DMS53 (cell line): Measurements from ENCODE around the gene ELN.
A peak's percentile ranks its signal among the peaks of the same experiment; 100 is the strongest.

Experiments
- DNase-seq: peaks from one replicate; lab custom pipeline; 2025; lab: John Stamatoyannopoulos, UW

ELN gene

GRCh38 chr7:74064696-74065095 lies 36.7 kb downstream of the ELN start:
- no peak for DNase-seq

- DNase-seq = no peak
These were observed 38.7 kb downstream of the ELN start for GRCh38 chr7:74066626-74067025.

GRCh38 chr7:74068378-74069085 lies 40.6 kb downstream of the ELN start:
- no peak for DNase-seq

GRCh38 chr7:74069086-74069541 lies 41.1 kb downstream of the ELN start:
- no peak for DNase-seq

GRCh38 chr7:74069790-74070618 lies 42.0 kb downstream of the ELN start:
- DNase-seq = no peak

GRCh38 chr7:74070619-74070921 lies 42.6 kb downstream of the ELN start:
- no peak for DNase-seq

- no peak for DNase-seq
These were observed 43.1 kb downstream of the ELN start for GRCh38 chr7:74071121-74071520.

GRCh38 chr7:74074770-74075169 lies 46.8 kb downstream of the ELN start:
- DNase-seq = no peak

GRCh38 chr7:74078461-74078860 lies 50.5 kb downstream of the ELN start:
- no peak for DNase-seq

- peak; percentile 45 for DNase-seq
These were observed 54.8 kb downstream of the ELN start for GRCh38 chr7:74082770-74083116.

GRCh38 chr7:74083117-74083876 lies 55.3 kb downstream of the ELN start, which contains the start of gene LIMK1:
Gene LIMK1 (plus strand): TSS chr7:74083804. CDS start chr7:74083991, 187 bp downstream.
- peak; percentile 95 for DNase-seq

GRCh38 chr7:74083928-74084721 lies 56.2 kb downstream of the ELN start:
- DNase-seq = peak; percentile 91

- DNase-seq = peak; percentile 62
These were observed 57.0 kb downstream of the ELN start for GRCh38 chr7:74084722-74085578.

- no peak for DNase-seq
These were observed 59.9 kb downstream of the ELN start for GRCh38 chr7:74087791-74088453.

GRCh38 chr7:74092321-74092963 lies 64.5 kb downstream of the ELN start:
- peak; percentile 29 for DNase-seq

- DNase-seq = peak; percentile 41
These were observed 65.0 kb downstream of the ELN start for GRCh38 chr7:74092964-74093471.

GRCh38 chr7:74093671-74094223 lies 65.8 kb downstream of the ELN start:
- DNase-seq = peak; percentile 79

GRCh38 chr7:74094224-74095101 lies 66.5 kb downstream of the ELN start:
- peak; percentile 98 for DNase-seq
